ENCODE measurements around the gene RASA2. TPM values are rescaled to one million over a fixed set of nuclear protein-coding genes. Genes with fewer than 3 reads are reported as not detected.
A peak's percentile ranks its signal among the peaks of the same experiment; 100 is the strongest.

The RASA2 gene
- total and polyA plus RNA-seq, 8 donors: 2.6 to 32.1 (median 10.9) TPM

DNA sequence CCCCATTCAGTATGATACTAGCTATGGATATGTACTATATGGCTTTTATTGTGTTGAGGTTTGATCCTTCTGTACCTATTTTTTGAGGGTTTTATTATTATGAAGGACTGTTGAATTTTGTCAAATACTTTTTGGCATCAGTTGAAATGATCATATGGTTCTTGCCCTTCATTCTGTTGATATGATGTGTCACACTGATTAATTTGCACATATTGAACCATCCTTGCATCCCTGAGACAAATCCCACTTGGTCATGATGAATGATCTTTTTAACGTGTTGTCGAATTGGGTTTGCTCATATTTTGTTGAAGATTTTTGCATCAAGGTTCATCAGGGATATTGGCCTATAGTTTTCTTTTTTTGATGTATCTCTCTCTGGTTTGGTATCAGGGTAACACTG lies 61.0 kb downstream of the RASA2 start:
- H3K4me3 ChIP-seq: no peak overlapping the region
- DNase-seq: no peak
- no peaks in the 10 kb centered on the region for H3K27me3 ChIP-seq
- H3K27ac ChIP-seq: no peak overlapping the region
- peaks cover 0 to 10% (median 0%) of the 10 kb centered on the region in 4 donors for H3K9me3 ChIP-seq
- 96 to 100% (median 97%) methylated on average over 2 of the region's 2 CpGs for WGBS, 5 donors
- TF ChIP-seq EP300 (IDR thresholded peaks at IDR 0.05) (no peak), POLR2AphosphoS5 (IDR thresholded peaks at IDR 0.05) (no peak), POLR2A (IDR thresholded peaks at IDR 0.05) (no peak)
- TF ChIP-seq, protein P1, sequence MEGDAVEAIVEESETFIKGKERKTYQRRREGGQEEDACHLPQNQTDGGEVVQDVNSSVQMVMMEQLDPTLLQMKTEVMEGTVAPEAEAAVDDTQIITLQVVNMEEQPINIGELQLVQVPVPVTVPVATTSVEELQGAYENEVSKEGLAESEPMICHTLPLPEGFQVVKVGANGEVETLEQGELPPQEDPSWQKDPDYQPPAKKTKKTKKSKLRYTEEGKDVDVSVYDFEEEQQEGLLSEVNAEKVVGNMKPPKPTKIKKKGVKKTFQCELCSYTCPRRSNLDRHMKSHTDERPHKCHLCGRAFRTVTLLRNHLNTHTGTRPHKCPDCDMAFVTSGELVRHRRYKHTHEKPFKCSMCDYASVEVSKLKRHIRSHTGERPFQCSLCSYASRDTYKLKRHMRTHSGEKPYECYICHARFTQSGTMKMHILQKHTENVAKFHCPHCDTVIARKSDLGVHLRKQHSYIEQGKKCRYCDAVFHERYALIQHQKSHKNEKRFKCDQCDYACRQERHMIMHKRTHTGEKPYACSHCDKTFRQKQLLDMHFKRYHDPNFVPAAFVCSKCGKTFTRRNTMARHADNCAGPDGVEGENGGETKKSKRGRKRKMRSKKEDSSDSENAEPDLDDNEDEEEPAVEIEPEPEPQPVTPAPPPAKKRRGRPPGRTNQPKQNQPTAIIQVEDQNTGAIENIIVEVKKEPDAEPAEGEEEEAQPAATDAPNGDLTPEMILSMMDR (IDR thresholded peaks at IDR 0.05): no peak
- peaks cover 0 to 57% (median 20%) of the 10 kb centered on the region in 4 donors for H3K36me3 ChIP-seq
- intact Hi-C loops (cut with DNase I; ENCODE audit: low total_unique reads): no loop called here
- H3K4me1 ChIP-seq: peaks cover 0 to 10% (median 0%) of the 10 kb centered on the region in 4 donors

DNA sequence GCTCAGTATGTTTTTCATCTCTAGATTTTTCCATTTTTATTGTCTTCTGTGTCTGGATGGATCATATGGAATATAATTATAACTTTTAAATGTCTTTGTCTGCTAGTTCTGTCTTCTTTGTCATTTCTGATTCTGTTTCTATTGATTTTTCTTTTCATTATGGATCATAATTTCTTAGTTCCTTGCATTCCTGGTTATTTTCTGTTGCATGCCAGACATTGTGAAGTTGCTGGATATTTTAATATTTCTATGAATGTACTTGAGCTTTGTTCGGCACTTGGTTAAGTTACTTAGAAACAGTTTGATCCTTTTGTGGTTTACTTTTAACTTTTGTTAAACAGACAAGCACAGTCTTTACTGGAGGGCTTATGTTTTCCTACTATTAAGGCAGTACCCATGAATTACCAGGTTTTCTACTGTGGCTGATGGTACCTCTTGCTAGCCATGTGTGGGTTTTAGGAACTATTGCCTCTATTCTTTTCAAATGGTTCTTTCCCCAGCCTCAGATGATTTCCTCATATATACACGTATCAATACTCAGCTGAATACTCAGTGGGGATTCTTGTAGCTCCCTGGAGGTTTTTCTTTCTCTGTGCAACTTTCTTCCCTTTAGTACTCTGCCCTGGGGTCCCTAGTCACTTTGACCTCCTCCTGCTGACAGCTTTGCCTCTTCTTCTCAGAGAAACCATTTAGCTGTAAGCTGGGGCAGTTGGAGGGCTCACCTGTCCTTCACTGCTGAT lies 64.3 kb downstream of the RASA2 start:
- no peak for DNase-seq
- Histone ChIP-seq H3K27ac (no peak overlapping the region), H3K36me3 (peaks cover 1 to 28% (median 20%) of the 10 kb centered on the region in 4 donors), H3K27me3 (no peaks in the 10 kb centered on the region), H3K9me3 (peaks cover 0 to 6% (median 0%) of the 10 kb centered on the region in 4 donors), H3K4me3 (no peak overlapping the region), H3K4me1 (peaks cover 0 to 18% (median 0%) of the 10 kb centered on the region in 4 donors)
- WGBS, 5 donors: 82 to 94% (median 91%) methylated on average over 2 of the region's 2 CpGs
- intact Hi-C loops (cut with DNase I; ENCODE audit: low total_unique reads): no loop called here
- TF ChIP-seq POLR2A (IDR thresholded peaks at IDR 0.05): no peak
- TF ChIP-seq, protein P1 (IDR thresholded peaks at IDR 0.05): no peak
- no peak for TF ChIP-seq EP300 (IDR thresholded peaks at IDR 0.05)
- no peak for TF ChIP-seq POLR2AphosphoS5 (IDR thresholded peaks at IDR 0.05)

DNA sequence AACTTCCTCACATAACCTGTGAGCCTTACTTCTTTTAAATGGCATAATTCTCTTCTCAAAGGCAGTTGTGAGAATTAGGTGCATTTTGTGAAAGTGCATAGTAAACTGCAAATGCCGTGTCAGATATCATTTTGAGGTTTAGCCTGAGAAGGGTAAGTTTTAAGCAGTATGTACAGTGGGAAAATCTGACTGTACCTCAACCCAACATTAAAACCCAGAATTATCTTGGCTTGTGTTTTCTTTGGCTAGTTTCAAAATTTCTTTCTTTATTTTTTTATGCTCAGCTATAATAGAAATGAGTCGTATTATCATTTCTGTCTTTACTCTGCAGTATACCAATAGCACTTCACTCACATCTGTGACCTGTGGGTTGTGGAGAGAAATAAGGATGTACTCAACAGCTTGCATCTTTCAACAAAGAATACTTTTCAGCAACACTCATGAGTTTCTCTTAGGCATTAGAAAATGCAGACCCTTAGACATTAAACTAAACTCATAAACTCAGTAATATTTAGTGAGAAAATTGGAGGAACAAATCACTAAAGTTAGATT lies 65.7 kb downstream of the RASA2 start:
- TF ChIP-seq POLR2A (IDR thresholded peaks at IDR 0.05) (no peak), EP300 (IDR thresholded peaks at IDR 0.05) (no peak), POLR2AphosphoS5 (IDR thresholded peaks at IDR 0.05) (no peak)
- TF ChIP-seq, protein P1 (IDR thresholded peaks at IDR 0.05): no peak
- DNase-seq: no peak
- Histone ChIP-seq H3K4me1 (peaks cover 0 to 18% (median 0%) of the 10 kb centered on the region in 4 donors), H3K9me3 (peaks cover 0 to 5% (median 0%) of the 10 kb centered on the region in 4 donors), H3K27ac (peak overlapping the region in 1 of 5 donors; percentile 23), H3K36me3 (peaks cover 5 to 41% (median 26%) of the 10 kb centered on the region in 4 donors), H3K27me3 (no peaks in the 10 kb centered on the region), H3K4me3 (no peak overlapping the region)
- 58 to 64% (median 62%) methylated on average over 2 of the region's 2 CpGs for WGBS, 5 donors
- intact Hi-C loops (cut with DNase I; ENCODE audit: low total_unique reads): no loop called here

DNA sequence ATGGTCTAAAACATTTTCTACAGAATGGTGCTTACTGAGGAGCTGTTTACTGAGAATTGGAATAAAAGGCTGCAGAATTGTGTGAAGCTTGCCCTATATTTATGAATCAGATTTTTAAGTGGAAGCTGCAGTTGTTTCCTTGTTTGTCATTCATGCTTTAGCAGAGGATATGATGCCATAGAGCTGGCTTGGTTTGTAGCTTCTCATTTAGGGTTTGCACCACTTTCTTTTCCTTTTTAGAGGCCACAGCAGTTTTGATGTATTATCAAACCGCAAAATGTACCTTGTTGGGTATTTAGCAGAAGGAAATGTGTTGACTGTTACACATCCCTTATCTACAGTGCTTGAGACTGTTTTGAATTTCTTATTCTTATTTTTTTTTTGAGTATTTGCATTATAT lies 66.2 kb downstream of the RASA2 start:
- H3K27ac ChIP-seq: peak overlapping the region in 1 of 5 donors; percentile 23

More for the DNA sequence above, 66.2 kb downstream of the RASA2 start:
- no peak overlapping the region for H3K4me3 ChIP-seq
- 51 to 74% (median 55%) methylated on average over 1 of the region's 1 CpG for WGBS, 5 donors
- peaks cover 0 to 18% (median 0%) of the 10 kb centered on the region in 4 donors for H3K4me1 ChIP-seq
- intact Hi-C loops (cut with DNase I; ENCODE audit: low total_unique reads): no loop called here
- peak in 1 of 2 donors; percentile 42 for DNase-seq
- H3K36me3 ChIP-seq: peaks cover 5 to 41% (median 25%) of the 10 kb centered on the region in 4 donors
- no peaks in the 10 kb centered on the region for H3K9me3 ChIP-seq
- H3K27me3 ChIP-seq: no peaks in the 10 kb centered on the region
- TF ChIP-seq EP300 (IDR thresholded peaks at IDR 0.05): no peak
- TF ChIP-seq, protein P1 (IDR thresholded peaks at IDR 0.05): no peak
- TF ChIP-seq POLR2AphosphoS5 (IDR thresholded peaks at IDR 0.05): no peak
- TF ChIP-seq POLR2A (IDR thresholded peaks at IDR 0.05): no peak

All from stomach (tissue), 9 donors.